Lung (tissue), 16 donors: Measurements from ENCODE around the gene PRDM9. TPM values are rescaled to one million over a fixed set of nuclear protein-coding genes. Genes with fewer than 3 reads are reported as not detected.
A peak's percentile ranks its signal among the peaks of the same experiment; 100 is the strongest.

Source experiments
- ATAC-seq: fragments of 200-7000 bp; cut with Tn5 transposase; one replicate; pipeline ENCODE4 v1.9.1; 2020; ENCODE audit warnings: moderate number of reproducible peaks; ENCODE audit not compliant: insufficient read depth, low FRiP score
- DNase-seq, 3 donors: peaks; one replicate each; pipeline ENCODE4 v3.0.0-alpha.2; 2013 to 2017
- H3K27ac ChIP-seq, 2 donors: one replicate each; pipeline ENCODE4 v1.5.1; 2013; ENCODE audit warnings: mild to moderate bottlenecking in 2 of 2, moderate library complexity in 2 of 2, control low read depth in 1 of 2, inconsistent platforms in 1 of 2, low read depth in 1 of 2, low read length in 1 of 2
- H3K27me3 ChIP-seq, 3 donors: one replicate each; pipeline ENCODE4 v1.5.1; 2013; ENCODE audit warnings: low read length in 2 of 3; ENCODE audit not compliant: control insufficient read depth in 3 of 3, insufficient read depth in 3 of 3
- H3K36me3 ChIP-seq, 4 donors: one replicate each; pipeline ENCODE4 v1.5.1; 2013; ENCODE audit warnings: low read length in 4 of 4, mild to moderate bottlenecking in 1 of 4, moderate library complexity in 1 of 4; ENCODE audit not compliant: control insufficient read depth in 4 of 4, insufficient read depth in 4 of 4
- H3K4me1 ChIP-seq, 5 donors: one replicate each; pipeline ENCODE4 v1.5.1; 2013; ENCODE audit warnings: low read length in 5 of 5, mild to moderate bottlenecking in 2 of 5, moderate library complexity in 1 of 5; ENCODE audit not compliant: control insufficient read depth in 5 of 5, insufficient read depth in 5 of 5
- H3K4me3 ChIP-seq: one replicate; pipeline ENCODE4 v1.5.1; 2013; ENCODE audit warnings: mild to moderate bottlenecking, control low read depth, moderate library complexity
- H3K9ac ChIP-seq, 2 donors: one replicate each; pipeline ENCODE4 v1.5.1; 2013; ENCODE audit warnings: low read length in 2 of 2, control low read depth in 1 of 2; ENCODE audit not compliant: insufficient read depth in 1 of 2
- H3K9me3 ChIP-seq, 4 donors: one replicate each; pipeline ENCODE4 v1.5.1; 2013; ENCODE audit warnings: low read length in 3 of 4, mild to moderate bottlenecking in 1 of 4, moderate library complexity in 1 of 4; ENCODE audit not compliant: control insufficient read depth in 4 of 4, insufficient read depth in 3 of 4
- WGBS, 2 donors: extraction: QIAGEN DNeasy Blood & Tissue Kit; methylation state at CpG; one replicate each; pipeline ENCODE4 v1.1.7; 2013; 5-methylcytosine and 5-hydroxymethylcytosine counted together
- long read RNA-seq, 5 donors: transcript quantifications; one replicate each; lab custom pipeline, GENCODE V29; 2026
- polyA plus RNA-seq, 2 donors: library from polyadenylated mRNA; stranded (reverse); fragments of 200-250 nt; gene quantifications; one replicate each; pipeline ENCODE4 v1.2.1, GENCODE V29; 2013
- total RNA-seq, 2 donors: library from RNA; depleted of rRNA in 1 of 2; stranded (reverse); fragments of >200 nt in 1 of 2; gene quantifications; one replicate each; pipeline ENCODE4 v1.2.1, GENCODE V29; 2014 to 2021
- TF ChIP-seq, protein P1 (sequence below): IDR thresholded peaks from 2 replicates; pipeline ENCODE4 v1.5.1; 2012; ENCODE audit warnings: mild to moderate bottlenecking; ENCODE audit errors: control extremely low read depth, extremely low read depth
- donor health status: control.
- donor health status: control.
- donor health status: Bipolar disorder and iron deficiency.
- donor health status: healthy.
- donor health status: DM: yes; HTN: yes; CAD: no.

PRDM9 gene
- total RNA-seq (not detected), polyA plus RNA-seq (not detected)
- long read RNA-seq, donor 1 = 0 reads
- long read RNA-seq, donor 2 = 0 reads
- long read RNA-seq, donor 3 = 0 reads
- long read RNA-seq, donor 4 = 0 reads
- long read RNA-seq, donor 5 = 0 reads

GRCh38 chr5:23507278-23507685 lies at the start of gene PRDM9:
PRDM9 (plus strand) TSS chr5:23507609; CDS start chr5:23509034, 1,425 bp downstream.
- ATAC-seq (peak; percentile 91), DNase-seq (peak; percentile 57 to 79 (median 77))
- Histone ChIP-seq H3K9ac (peak within 1 kb of the TSS in 1 of 2 donors; percentile 46), H3K4me1 (no peaks in the 10 kb centered on the region), H3K27ac (no peak within 1 kb of the TSS), H3K4me3 (no peak within 1 kb of the TSS), H3K9me3 (peaks cover 0 to 6% (median 0%) of the 10 kb centered on the region in 4 donors), H3K27me3 (no peaks in the 10 kb centered on the region), H3K36me3 (no peaks in the 10 kb centered on the region)
- 57 to 72% methylated on average over 27 of the region's 27 CpGs for WGBS, 2 donors
- TF ChIP-seq, protein P1, sequence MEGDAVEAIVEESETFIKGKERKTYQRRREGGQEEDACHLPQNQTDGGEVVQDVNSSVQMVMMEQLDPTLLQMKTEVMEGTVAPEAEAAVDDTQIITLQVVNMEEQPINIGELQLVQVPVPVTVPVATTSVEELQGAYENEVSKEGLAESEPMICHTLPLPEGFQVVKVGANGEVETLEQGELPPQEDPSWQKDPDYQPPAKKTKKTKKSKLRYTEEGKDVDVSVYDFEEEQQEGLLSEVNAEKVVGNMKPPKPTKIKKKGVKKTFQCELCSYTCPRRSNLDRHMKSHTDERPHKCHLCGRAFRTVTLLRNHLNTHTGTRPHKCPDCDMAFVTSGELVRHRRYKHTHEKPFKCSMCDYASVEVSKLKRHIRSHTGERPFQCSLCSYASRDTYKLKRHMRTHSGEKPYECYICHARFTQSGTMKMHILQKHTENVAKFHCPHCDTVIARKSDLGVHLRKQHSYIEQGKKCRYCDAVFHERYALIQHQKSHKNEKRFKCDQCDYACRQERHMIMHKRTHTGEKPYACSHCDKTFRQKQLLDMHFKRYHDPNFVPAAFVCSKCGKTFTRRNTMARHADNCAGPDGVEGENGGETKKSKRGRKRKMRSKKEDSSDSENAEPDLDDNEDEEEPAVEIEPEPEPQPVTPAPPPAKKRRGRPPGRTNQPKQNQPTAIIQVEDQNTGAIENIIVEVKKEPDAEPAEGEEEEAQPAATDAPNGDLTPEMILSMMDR = no peak

DNA sequence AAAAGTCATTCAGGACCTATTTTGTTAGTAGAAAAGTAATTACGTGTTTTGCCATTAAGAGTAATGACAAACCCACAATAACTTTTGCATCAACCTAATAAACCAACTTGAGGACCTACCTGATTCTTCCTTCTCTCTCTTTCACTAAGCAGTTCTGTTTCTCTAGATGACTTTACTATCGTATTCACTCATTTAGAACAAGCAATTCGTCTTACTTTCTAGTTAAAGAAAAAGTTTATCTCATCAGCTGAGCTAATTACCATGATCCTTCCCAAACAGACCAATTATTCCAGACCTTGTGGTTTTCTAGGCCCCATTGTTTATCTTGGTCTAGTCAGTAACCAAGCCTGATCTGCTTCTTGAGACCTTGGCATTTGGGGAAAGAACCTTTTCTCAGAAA lies 49.6 kb upstream of the PRDM9 start:
- Histone ChIP-seq H3K27ac (no peak overlapping the region), H3K4me1 (no peaks in the 10 kb centered on the region), H3K36me3 (no peaks in the 10 kb centered on the region), H3K9me3 (no peaks in the 10 kb centered on the region), H3K9ac (no peak overlapping the region), H3K27me3 (no peaks in the 10 kb centered on the region), H3K4me3 (no peak overlapping the region)
- ATAC-seq (no peak), DNase-seq (no peak)
- TF ChIP-seq, protein P1 = no peak
- WGBS, 2 donors = 77 to 86% methylated on average over 3 of the region's 3 CpGs

- Histone ChIP-seq H3K36me3 (no peaks in the 10 kb centered on the region), H3K9me3 (no peaks in the 10 kb centered on the region), H3K4me3 (no peak overlapping the region), H3K27me3 (no peaks in the 10 kb centered on the region), H3K9ac (no peak overlapping the region), H3K4me1 (no peaks in the 10 kb centered on the region), H3K27ac (no peak overlapping the region)
- DNase-seq (no peak), ATAC-seq (no peak)
- TF ChIP-seq, protein P1 = no peak
- WGBS, 2 donors = 92 to 95% methylated on average over 3 of the region's 3 CpGs
These were observed 48.2 kb upstream of the PRDM9 start for GRCh38 chr5:23459214-23459613.

DNA sequence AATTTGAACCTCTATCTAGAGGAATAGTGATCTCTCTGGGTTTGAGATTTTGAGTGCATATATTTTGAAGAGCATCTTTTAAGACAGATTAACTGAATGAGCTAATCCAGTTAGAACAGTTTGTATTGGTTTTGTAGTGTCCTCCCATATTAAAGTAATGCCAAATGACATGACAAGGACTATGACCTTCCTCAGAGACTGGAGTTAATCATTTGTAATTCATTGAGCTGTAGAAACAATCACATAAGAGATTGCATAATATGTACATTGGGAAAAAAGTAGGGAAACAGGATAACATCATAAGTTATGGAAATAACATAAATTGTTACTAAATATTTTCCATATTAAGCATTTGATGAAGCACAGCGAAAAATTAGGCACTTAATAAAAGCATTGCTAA lies 45.8 kb upstream of the PRDM9 start:
- H3K36me3 ChIP-seq = no peaks in the 10 kb centered on the region
- no peak overlapping the region for H3K27ac ChIP-seq
- 79 to 85% methylated on average over 1 of the region's 1 CpG for WGBS, 2 donors
- no peaks in the 10 kb centered on the region for H3K27me3 ChIP-seq
- H3K4me1 ChIP-seq = no peaks in the 10 kb centered on the region
- DNase-seq = no peak
- no peak for ATAC-seq
- peaks cover 0 to 3% (median under 1%) of the 10 kb centered on the region in 4 donors for H3K9me3 ChIP-seq
- TF ChIP-seq, protein P1 = no peak
- no peak overlapping the region for H3K4me3 ChIP-seq
- H3K9ac ChIP-seq = no peak overlapping the region
